IPS-NIHi7 (cell line): Measurements from ENCODE around the gene HYKK.
A peak's percentile ranks its signal among the peaks of the same experiment; 100 is the strongest.
"Not testable (repeated sequence)": the region's sequence is repeated elsewhere in the genome, so short reads cannot be mapped to it uniquely, and the experiment has no call there.

Experiments
- DNase-seq: peaks from one replicate; pipeline ENCODE4 v3.0.0; 2012; ENCODE audit warnings: mixed read lengths; ENCODE audit errors: extremely low spot score

HYKK gene

GRCh38 chr15:78506971-78507830 lies at the start of gene HYKK:
TSS of gene HYKK (plus strand) at chr15:78507577. CDS start at chr15:78513089, 5,512 bp downstream.
- peak; percentile 99 for DNase-seq

GRCh38 chr15:78460737-78461136 lies 46.6 kb upstream of the HYKK start:
- DNase-seq, result no peak

GRCh38 chr15:78461171-78461888 lies 46.0 kb upstream of the HYKK start:
- peak; percentile 23 for DNase-seq

- DNase-seq, result no peak
Observed at GRCh38 chr15:78469031-78469430, 38.3 kb upstream of the HYKK start.

GRCh38 chr15:78477295-78477694 lies 30.1 kb upstream of the HYKK start:
- no peak for DNase-seq

GRCh38 chr15:78479650-78480049 lies 27.7 kb upstream of the HYKK start:
- DNase-seq, result no peak

GRCh38 chr15:78481917-78482316 lies 25.5 kb upstream of the HYKK start:
- no peak for DNase-seq

GRCh38 chr15:78492872-78493271 lies 14.5 kb upstream of the HYKK start:
- DNase-seq, result no peak

GRCh38 chr15:78501857-78502256 lies 5.5 kb upstream of the HYKK start:
- no peak for DNase-seq

- DNase-seq, result no peak
Observed at GRCh38 chr15:78502641-78503040, 4.7 kb upstream of the HYKK start.

GRCh38 chr15:78507831-78508160 lies 419 bp downstream of the HYKK start:
- peak; percentile 48 for DNase-seq

GRCh38 chr15:78508272-78508671 lies 895 bp downstream of the HYKK start:
- DNase-seq, result no peak

- DNase-seq, result no peak
Observed at GRCh38 chr15:78509726-78510312, 2.4 kb downstream of the HYKK start.

- not testable (repeated sequence) for DNase-seq
Observed at GRCh38 chr15:78520035-78520434, 12.7 kb downstream of the HYKK start.

GRCh38 chr15:78524230-78524629 lies 16.9 kb downstream of the HYKK start:
- no peak for DNase-seq

GRCh38 chr15:78527325-78527724 lies 19.9 kb downstream of the HYKK start:
- DNase-seq, result no peak

GRCh38 chr15:78533331-78533730 lies 26.0 kb downstream of the HYKK start:
- no peak for DNase-seq

- no peak for DNase-seq
Observed at GRCh38 chr15:78536134-78536533, 28.8 kb downstream of the HYKK start.

- no peak for DNase-seq
Observed at GRCh38 chr15:78537266-78537905, 30.0 kb downstream of the HYKK start.

GRCh38 chr15:78538358-78538757 lies 31.0 kb downstream of the HYKK start:
- no peak for DNase-seq

- not testable (repeated sequence) for DNase-seq
Observed at GRCh38 chr15:78539464-78540140, 32.2 kb downstream of the HYKK start.
